HG03571 (cell line): Measurements from ENCODE around the gene NBPF12.
"Not testable (repeated sequence)": the region's sequence is repeated elsewhere in the genome, so short reads cannot be mapped to it uniquely, and the experiment has no call there.

Source experiments
- ATAC-seq: cut with Tn5 transposase; IDR thresholded peaks from one replicate; pipeline ENCODE4 v1.9.1; 2021; ENCODE audit not compliant: unreplicated experiment

Gene NBPF12

GRCh38 chr1:146972681-146973080 lies 34.6 kb downstream of the NBPF12 start:
- not testable (repeated sequence) for ATAC-seq

- not testable (repeated sequence) for ATAC-seq
These were observed 47.7 kb downstream of the NBPF12 start for GRCh38 chr1:146985855-146986254.

- not testable (repeated sequence) for ATAC-seq
These were observed 48.3 kb downstream of the NBPF12 start for GRCh38 chr1:146986450-146986849.

GRCh38 chr1:146987502-146987901 lies 49.4 kb downstream of the NBPF12 start:
- ATAC-seq, result not testable (repeated sequence)

GRCh38 chr1:146989455-146989854 lies 51.3 kb downstream of the NBPF12 start:
- ATAC-seq, result not testable (repeated sequence)

- ATAC-seq, result not testable (repeated sequence)
These were observed 70.4 kb downstream of the NBPF12 start for GRCh38 chr1:147008495-147008894.

GRCh38 chr1:147026975-147027374 lies 88.9 kb downstream of the NBPF12 start:
- ATAC-seq, result not testable (repeated sequence)

- ATAC-seq, result not testable (repeated sequence)
These were observed 92.0 kb downstream of the NBPF12 start for GRCh38 chr1:147030066-147030653.

- no peak for ATAC-seq
These were observed 101.8 kb downstream of the NBPF12 start for GRCh38 chr1:147039916-147040315.

- ATAC-seq, result not testable (repeated sequence)
These were observed 104.8 kb downstream of the NBPF12 start for GRCh38 chr1:147042891-147043290.

- not testable (repeated sequence) for ATAC-seq
These were observed 106.4 kb downstream of the NBPF12 start for GRCh38 chr1:147044511-147044910.
